Smooth muscle cell (in vitro differentiated cells): ENCODE measurements around the gene CDH22. TPM values are rescaled to one million over a fixed set of nuclear protein-coding genes. Genes with fewer than 3 reads are reported as not detected.

ENCODE experiments used
- DNase-seq: peaks from one replicate; lab custom pipeline; 2025; ENCODE audit not compliant: unreplicated experiment; lab: John Stamatoyannopoulos, UW
- H2AFZ ChIP-seq: fragments of 200-600 bp; sonication (generic); 2 replicates; pipeline ENCODE4 v1.6.0; 2016; ENCODE audit warnings: antibody characterized with exemption, low read depth, mild to moderate bottlenecking
- H3F3A ChIP-seq: fragments of 200-600 bp; sonication (generic); 2 replicates; pipeline ENCODE4 v1.6.0; 2017; ENCODE audit warnings: antibody characterized with exemption, low read depth
- H3K27ac ChIP-seq: fragments of 200-600 bp; sonication (generic); 2 replicates; pipeline ENCODE4 v1.5.1; 2016; ENCODE audit warnings: low read depth, mild to moderate bottlenecking
- H3K27me3 ChIP-seq: fragments of 200-600 bp; sonication (generic); 2 replicates; pipeline ENCODE4 v1.6.1; 2016; ENCODE audit warnings: low read depth, mild to moderate bottlenecking
- H3K36me3 ChIP-seq: fragments of 200-600 bp; sonication (generic); 2 replicates; pipeline ENCODE4 v1.5.1; 2016; ENCODE audit warnings: low read depth
- H3K4me1 ChIP-seq: fragments of 200-600 bp; sonication (generic); 2 replicates; pipeline ENCODE4 v1.5.1; 2016; ENCODE audit warnings: low read depth
- H3K4me2 ChIP-seq: fragments of 200-600 bp; sonication (generic); 2 replicates; pipeline ENCODE4 v1.6.0; 2016; ENCODE audit warnings: mild to moderate bottlenecking
- H3K4me3 ChIP-seq: fragments of 200-600 bp; sonication (generic); 2 replicates; pipeline ENCODE4 v1.5.1; 2016; ENCODE audit warnings: mild to moderate bottlenecking
- H3K79me2 ChIP-seq: fragments of 200-600 bp; sonication (generic); 2 replicates; pipeline ENCODE4 v1.6.0; 2016; ENCODE audit warnings: low read depth, mild to moderate bottlenecking
- H3K9ac ChIP-seq: fragments of 200-600 bp; sonication (generic); 2 replicates; pipeline ENCODE4 v1.6.0; 2016; ENCODE audit warnings: low read depth
- H3K9me3 ChIP-seq: fragments of 200-600 bp; sonication (generic); replicated peaks from 2 replicates; pipeline ENCODE4 v1.5.1; 2016; ENCODE audit warnings: low read depth
- H4K20me1 ChIP-seq: fragments of 200-600 bp; sonication (generic); 2 replicates; pipeline ENCODE4 v1.6.0; 2016; ENCODE audit warnings: low read depth
- WGBS: methylation state at CpG from one replicate; pipeline ENCODE4 v1.1.7; 2016; ENCODE audit warnings: low lambda C conversion rate; 5-methylcytosine and 5-hydroxymethylcytosine counted together
- polyA plus RNA-seq: library from polyadenylated mRNA; unstranded; fragments of >200 nt; fragmentation: Nextera tagmentation; extraction: Ambion mirVana; gene quantifications from 2 replicates; pipeline ENCODE4 v1.2.1, GENCODE V29; 2016
- total RNA-seq: library from RNA; depleted of rRNA; stranded (reverse); fragments of >200 nt; gene quantifications from 2 replicates; pipeline ENCODE4 v1.2.3, GENCODE V29; 2014
- TF ChIP-seq, protein P1 (sequence below): fragments of 200-600 bp; sonication (generic); IDR thresholded peaks from 2 replicates; pipeline ENCODE4 v1.5.1; 2017; ENCODE audit warnings: borderline replicate concordance, mild to moderate bottlenecking, antibody characterized with exemption; ENCODE audit not compliant: insufficient read depth, poor library complexity, severe bottlenecking

The CDH22 gene
- total and polyA plus RNA-seq, 2 experiments from 2014 or later: not detected

DNA sequence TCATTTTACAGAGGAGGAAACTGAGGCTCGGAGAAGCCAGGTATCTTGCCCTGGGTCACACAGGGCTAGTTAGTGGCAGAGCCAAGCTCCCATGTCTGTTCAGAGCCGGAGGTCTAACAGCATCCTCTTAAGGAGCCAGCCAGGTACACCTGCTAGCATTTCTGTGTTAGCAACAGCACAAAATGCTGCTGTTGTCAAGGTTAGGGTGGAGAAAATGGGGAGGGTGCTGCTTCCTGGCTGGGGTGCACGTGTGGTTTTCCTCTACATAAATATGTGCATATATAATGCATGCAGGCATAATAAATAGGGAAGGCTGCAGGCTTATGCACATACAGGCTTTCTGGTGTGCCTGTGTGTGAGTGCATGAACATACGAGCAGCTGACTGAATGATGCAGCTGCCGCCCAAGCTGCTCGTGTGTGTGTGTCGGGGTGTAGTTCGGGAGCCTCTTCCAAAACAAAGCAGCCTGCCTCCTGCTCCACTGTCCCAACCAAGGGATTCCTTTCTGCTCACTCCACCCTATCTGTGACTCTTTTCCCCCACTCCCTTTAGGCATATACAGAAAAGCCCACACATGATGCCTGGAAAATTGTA, 103.6 kb downstream of the CDH22 start:
- Histone ChIP-seq H3K4me1 (peaks cover 5% of the 10 kb centered on the region), H3K27ac (no peak overlapping the region), H3K4me2 (no peak overlapping the region), H3K36me3 (no peaks in the 10 kb centered on the region), H3F3A (no peaks in the 10 kb centered on the region), H3K79me2 (no peaks in the 10 kb centered on the region), H3K9ac (no peak overlapping the region), H3K9me3 (no peaks in the 10 kb centered on the region), H3K4me3 (no peak overlapping the region), H4K20me1 (no peaks in the 10 kb centered on the region), H2AFZ (no peak overlapping the region), H3K27me3 (peaks cover 6% of the 10 kb centered on the region)
- TF ChIP-seq, protein P1, sequence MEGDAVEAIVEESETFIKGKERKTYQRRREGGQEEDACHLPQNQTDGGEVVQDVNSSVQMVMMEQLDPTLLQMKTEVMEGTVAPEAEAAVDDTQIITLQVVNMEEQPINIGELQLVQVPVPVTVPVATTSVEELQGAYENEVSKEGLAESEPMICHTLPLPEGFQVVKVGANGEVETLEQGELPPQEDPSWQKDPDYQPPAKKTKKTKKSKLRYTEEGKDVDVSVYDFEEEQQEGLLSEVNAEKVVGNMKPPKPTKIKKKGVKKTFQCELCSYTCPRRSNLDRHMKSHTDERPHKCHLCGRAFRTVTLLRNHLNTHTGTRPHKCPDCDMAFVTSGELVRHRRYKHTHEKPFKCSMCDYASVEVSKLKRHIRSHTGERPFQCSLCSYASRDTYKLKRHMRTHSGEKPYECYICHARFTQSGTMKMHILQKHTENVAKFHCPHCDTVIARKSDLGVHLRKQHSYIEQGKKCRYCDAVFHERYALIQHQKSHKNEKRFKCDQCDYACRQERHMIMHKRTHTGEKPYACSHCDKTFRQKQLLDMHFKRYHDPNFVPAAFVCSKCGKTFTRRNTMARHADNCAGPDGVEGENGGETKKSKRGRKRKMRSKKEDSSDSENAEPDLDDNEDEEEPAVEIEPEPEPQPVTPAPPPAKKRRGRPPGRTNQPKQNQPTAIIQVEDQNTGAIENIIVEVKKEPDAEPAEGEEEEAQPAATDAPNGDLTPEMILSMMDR: no peak
- WGBS: 78% methylated on average over 8 of the region's 8 CpGs
- no peak for DNase-seq

DNA sequence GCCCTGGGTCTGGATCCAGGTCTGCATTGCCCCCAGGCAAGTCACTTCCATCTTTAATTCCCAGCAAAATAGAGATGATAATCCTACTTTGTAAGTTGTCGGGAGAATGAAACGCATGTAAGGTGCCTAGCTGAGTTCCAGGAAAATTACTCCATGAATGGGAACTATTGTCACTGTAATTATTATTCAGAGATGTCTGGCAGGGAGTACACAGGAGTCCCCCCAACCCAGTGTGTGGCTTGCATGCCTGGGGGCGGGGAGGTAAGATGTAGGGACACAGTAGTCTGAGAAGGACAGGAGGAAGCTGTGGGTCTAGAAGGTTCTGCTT, 104.8 kb downstream of the CDH22 start:
- no peak overlapping the region for H3K27ac ChIP-seq
- WGBS: 78% methylated on average over 3 of the region's 3 CpGs
- DNase-seq: no peak
- H3F3A ChIP-seq: no peaks in the 10 kb centered on the region
- H3K9ac ChIP-seq: no peak overlapping the region
- TF ChIP-seq, protein P1: no peak
- peaks cover 5% of the 10 kb centered on the region for H3K4me1 ChIP-seq
- H3K27me3 ChIP-seq: peaks cover 17% of the 10 kb centered on the region
- no peaks in the 10 kb centered on the region for H3K36me3 ChIP-seq
- H4K20me1 ChIP-seq: no peaks in the 10 kb centered on the region
- H3K4me2 ChIP-seq: no peak overlapping the region
- no peak overlapping the region for H2AFZ ChIP-seq
- H3K4me3 ChIP-seq: no peak overlapping the region
- no peaks in the 10 kb centered on the region for H3K79me2 ChIP-seq
- H3K9me3 ChIP-seq: no peaks in the 10 kb centered on the region

DNA sequence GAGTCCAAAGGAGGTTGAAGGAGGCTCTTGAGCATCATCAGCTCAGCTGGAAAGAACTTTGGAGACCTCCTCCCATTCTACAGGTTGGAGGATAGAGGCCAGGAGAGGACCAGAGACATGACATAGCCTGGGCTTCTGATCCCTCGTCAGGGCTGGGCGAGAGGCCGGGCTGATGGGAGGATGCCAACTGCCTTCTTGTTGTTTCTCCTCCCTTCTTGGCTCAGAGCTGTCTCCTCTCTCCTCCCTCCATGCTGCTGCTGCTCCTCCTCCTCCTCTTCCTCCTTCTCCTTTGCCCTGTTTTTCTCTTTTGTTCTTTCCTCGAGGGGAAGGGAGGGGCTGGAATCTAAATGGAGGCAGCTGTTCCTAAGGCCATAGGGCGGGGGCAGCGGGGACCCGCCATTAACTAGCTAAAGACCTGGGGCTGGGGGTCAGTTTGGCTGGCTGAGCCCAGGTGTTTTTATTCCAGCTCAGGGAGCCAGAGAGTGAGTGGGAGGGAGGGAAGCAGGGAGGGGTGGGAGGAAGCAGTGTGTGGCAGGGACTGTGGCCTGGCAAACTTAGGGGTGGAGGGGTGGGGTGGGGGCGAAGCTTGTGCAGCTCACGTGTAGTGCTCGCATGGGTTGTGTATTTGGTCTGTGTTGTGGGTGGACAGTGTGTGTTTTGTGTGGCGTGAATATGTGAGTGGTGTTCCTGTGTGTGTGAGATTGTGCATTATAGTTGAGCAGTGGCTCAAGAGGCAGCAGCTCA, 105.4 kb downstream of the CDH22 start:
- DNase-seq: no peak
- Histone ChIP-seq H3K9me3 (no peaks in the 10 kb centered on the region), H3K4me1 (peaks cover 5% of the 10 kb centered on the region), H4K20me1 (no peaks in the 10 kb centered on the region), H3K4me3 (no peak overlapping the region), H3K27ac (no peak overlapping the region), H3K9ac (no peak overlapping the region), H3K79me2 (no peaks in the 10 kb centered on the region), H3K36me3 (no peaks in the 10 kb centered on the region), H3K4me2 (no peak overlapping the region), H3K27me3 (peaks cover 17% of the 10 kb centered on the region), H2AFZ (no peak overlapping the region), H3F3A (no peaks in the 10 kb centered on the region)
- WGBS: 73% methylated on average over 11 of the region's 11 CpGs
- TF ChIP-seq, protein P1: no peak
